ENCODE data around the gene GLI2. TPM values are rescaled to one million over a fixed set of nuclear protein-coding genes. Genes with fewer than 3 reads are reported as not detected.

The GLI2 gene
- total RNA-seq, 1 experiment from 2014 or later: 3.2 TPM

- DNase-seq (ENCODE audit: low read depth): peak; percentile 96
Observed at GRCh38 chr2:120712180-120712681, 23.4 kb upstream of the GLI2 start.

- DNase-seq (ENCODE audit: low read depth): no peak
Observed at GRCh38 chr2:120715353-120715752, 20.3 kb upstream of the GLI2 start.

- DNase-seq (ENCODE audit: low read depth): no peak
Observed at GRCh38 chr2:120715941-120716340, 19.7 kb upstream of the GLI2 start.

- no peak for DNase-seq (ENCODE audit: low read depth)
Observed at GRCh38 chr2:120716641-120717585, 18.8 kb upstream of the GLI2 start.

GRCh38 chr2:120719491-120719890 lies 16.2 kb upstream of the GLI2 start:
- no peak for DNase-seq (ENCODE audit: low read depth)

- DNase-seq (ENCODE audit: low read depth): no peak
Observed at GRCh38 chr2:120720231-120720630, 15.4 kb upstream of the GLI2 start.

GRCh38 chr2:120720746-120721375 lies 14.8 kb upstream of the GLI2 start:
- DNase-seq (ENCODE audit: low read depth): peak; percentile 57

GRCh38 chr2:120722246-120722567 lies 13.5 kb upstream of the GLI2 start:
- DNase-seq (ENCODE audit: low read depth): no peak

- DNase-seq (ENCODE audit: low read depth): peak; percentile 83
Observed at GRCh38 chr2:120722568-120723421, 12.9 kb upstream of the GLI2 start.

- no peak for DNase-seq (ENCODE audit: low read depth)
Observed at GRCh38 chr2:120726245-120726644, 9.4 kb upstream of the GLI2 start.

- peak; percentile 88 for DNase-seq (ENCODE audit: low read depth)
Observed at GRCh38 chr2:120729406-120730399, 6.0 kb upstream of the GLI2 start.

- DNase-seq (ENCODE audit: low read depth): no peak
Observed at GRCh38 chr2:120731175-120731574, 4.5 kb upstream of the GLI2 start.

- DNase-seq (ENCODE audit: low read depth): no peak
Observed at GRCh38 chr2:120732506-120733237, 3.0 kb upstream of the GLI2 start.

GRCh38 chr2:120733238-120733932 lies 2.3 kb upstream of the GLI2 start:
- DNase-seq (ENCODE audit: low read depth): no peak

- DNase-seq (ENCODE audit: low read depth): no peak
Observed at GRCh38 chr2:120734930-120735651, 577 bp upstream of the GLI2 start.

GRCh38 chr2:120736202-120736623 lies 545 bp downstream of the GLI2 start:
- no peak for DNase-seq (ENCODE audit: low read depth)

GRCh38 chr2:120736624-120737339 lies 1.1 kb downstream of the GLI2 start:
- DNase-seq (ENCODE audit: low read depth): peak; percentile 69
